Activated CD8-positive, alpha-beta memory T cell treated with anti-CD3 and anti-CD28 coated beads for 36 hours (primary cell): ENCODE data around the gene MATK. TPM values are rescaled to one million over a fixed set of nuclear protein-coding genes. Genes with fewer than 3 reads are reported as not detected.

Source experiments
- CTCF ChIA-PET: fragments of 350-600 bp; sonication (Branson Sonifier 250); formaldehyde crosslinking; loops from one replicate; lab custom pipeline; 2021; ENCODE audit warnings: antibody characterized with exemption; lab: Charles Lee
- POLR2A ChIA-PET: fragments of 350-600 bp; sonication (Branson Sonifier 250); formaldehyde crosslinking; loops from one replicate; lab custom pipeline; 2021; ENCODE audit warnings: antibody characterized with exemption; lab: Charles Lee
- total RNA-seq, 2 experiments: library from RNA; stranded (reverse); gene quantifications; one replicate each; pipeline ENCODE4 v1.2.3, GENCODE V29; 2021

Gene MATK
- total RNA-seq, 2 experiments from 2014 or later, result 36.1 to 39.3 TPM

DNA sequence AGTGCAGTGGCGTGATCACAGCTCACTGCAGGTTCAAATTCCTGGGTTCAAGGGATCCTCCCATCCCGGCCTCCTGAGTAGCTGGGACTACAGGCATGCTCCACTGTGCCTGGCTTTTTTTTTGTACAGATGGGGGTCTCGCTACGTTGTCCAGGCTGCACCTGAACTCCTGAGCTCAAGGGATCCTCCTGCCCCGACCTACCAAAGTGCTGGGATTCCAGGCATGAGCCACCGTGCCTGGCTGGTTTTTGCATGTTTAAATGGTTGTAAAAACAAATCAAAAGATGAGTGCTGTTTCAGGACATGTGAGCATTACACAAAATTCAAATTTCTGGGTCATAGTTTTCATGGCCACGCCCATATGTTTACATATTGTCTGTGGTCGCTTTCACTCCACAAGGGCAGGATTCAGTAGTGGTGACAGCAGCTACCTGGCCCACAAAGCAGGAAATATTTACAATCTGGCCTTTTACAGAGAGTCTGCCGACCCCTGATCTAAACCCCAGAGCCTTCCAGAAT is 5.3 kb downstream of the MATK start:
- POLR2A ChIA-PET, result interaction anchor here (1.0 kb wide), 1 partner anchor 18 kb away, joined by 5 read pairs; the partner anchor contains the start of gene MRPL54
- CTCF ChIA-PET, result interaction anchor here (0.9 to 2.1 kb wide), 5 partner anchors 18 to 69 kb away, joined by 3 to 6 read pairs (median 4); partner anchors contain the start of gene MRPL54

DNA sequence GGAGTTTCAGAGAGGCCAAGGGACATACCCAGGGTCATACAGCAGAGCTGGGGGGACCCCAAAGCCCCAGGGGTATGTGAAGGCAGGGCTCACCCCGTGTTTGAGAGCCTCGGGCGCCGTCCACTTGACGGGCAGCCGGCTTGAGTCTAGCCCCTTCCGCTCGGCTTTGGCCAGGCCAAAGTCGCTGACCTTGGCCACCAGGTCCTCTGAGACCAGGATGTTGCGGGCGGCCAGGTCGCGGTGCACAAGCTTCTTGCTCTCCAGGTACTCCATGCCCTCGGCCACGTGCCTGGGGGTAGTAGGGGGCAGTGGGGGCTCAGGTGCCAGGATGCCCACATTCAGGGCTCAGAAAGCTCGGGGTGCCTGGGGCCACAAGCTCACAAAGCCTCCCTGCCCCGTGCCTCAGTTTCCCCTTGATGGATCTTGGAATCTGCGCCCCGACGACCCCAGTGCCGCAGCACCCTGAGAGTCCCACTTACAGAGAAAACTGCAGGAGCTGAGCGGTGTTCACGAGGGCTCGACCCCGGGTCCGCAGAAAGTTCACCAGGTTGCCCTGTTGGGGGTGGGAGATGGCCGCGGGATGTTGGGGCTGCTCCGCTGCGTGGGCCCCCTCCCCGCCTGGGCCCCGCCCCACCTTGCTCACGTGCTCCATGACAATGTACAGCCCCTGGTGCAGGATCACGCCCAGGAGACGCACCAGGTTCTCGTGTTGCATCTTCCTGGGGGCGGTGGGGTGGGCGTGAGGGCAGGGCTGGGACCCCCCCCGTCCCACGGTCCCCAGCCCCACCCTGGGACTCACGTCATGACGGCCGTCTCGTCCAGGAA is 7.1 kb downstream of the MATK start:
- POLR2A ChIA-PET, result no interaction called here
- CTCF ChIA-PET, result interaction anchor here (0.7 kb wide), 1 partner anchor 18 kb away, joined by 3 read pairs; no protein-coding TSS in a partner anchor

DNA sequence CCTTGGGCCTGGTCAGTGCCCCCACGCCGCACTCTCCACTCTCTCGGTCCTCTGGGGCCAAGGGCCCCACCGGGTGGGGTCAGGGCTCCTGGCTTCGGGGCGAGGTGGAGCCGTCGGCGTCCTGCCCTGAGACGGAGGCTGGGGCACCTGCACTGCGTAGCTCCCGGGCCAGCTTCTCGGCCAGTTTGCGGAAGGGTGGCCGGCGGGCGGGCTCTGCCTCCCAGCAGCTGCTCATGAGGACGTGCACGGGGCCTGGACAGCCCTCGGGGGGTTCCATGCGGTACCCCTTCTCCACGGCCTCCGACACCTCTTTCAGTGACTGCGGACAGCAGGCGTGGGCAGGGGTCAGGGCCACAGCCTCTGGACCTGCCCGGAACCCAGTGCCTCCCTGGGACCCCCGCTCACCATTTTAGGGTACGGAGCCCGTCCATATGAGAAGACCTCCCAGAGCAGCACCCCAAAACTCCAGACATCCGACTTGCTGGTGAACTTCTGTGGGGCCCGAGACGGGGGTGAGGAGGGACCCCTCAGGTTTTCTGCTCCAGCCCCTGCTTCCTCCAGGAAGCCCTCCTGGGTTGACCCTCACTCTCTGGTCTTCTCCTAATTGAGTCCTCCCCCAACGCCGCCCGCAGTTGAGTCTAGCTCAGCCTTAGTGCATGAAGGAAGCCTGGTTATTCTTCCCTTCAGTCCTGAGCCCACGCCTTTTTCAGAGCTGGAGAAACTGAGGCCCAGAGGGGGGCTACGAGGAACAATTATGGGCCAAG is 7.9 kb downstream of the MATK start:
- CTCF ChIA-PET, result interaction anchor here (0.7 kb wide), 1 partner anchor 19 kb away, joined by 3 read pairs; no protein-coding TSS in a partner anchor
- POLR2A ChIA-PET, result no interaction called here

DNA sequence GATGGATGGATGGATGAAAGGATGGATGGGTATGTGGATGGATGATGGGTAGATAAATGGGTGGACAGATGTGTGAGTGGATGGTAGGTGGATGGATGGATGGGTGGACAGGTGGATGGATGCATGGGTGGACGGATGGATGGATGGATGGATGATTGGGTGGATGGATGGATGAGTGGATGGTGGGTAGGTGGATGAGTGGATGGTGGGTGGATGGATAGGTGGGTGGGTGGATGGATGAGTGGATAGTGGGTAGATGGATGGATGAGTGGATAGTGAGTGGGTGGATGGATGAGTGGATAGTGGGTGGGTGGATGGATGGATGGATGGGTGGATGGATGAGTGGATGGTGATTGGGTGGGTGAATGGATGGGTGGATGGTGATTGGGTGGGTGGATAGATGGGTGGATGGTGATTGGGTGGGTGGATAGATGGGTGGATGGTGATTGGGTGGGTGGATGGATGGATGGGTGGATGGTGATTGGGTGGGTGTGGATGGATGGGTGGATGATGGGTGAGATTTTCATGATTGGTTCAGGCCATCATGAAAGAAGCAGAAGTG is 9.6 kb downstream of the MATK start:
- CTCF ChIA-PET, result no interaction called here
- POLR2A ChIA-PET, result interaction anchor here (0.7 kb wide), 1 partner anchor 14 kb away, joined by 4 read pairs; the partner anchor contains the start of gene MRPL54

DNA sequence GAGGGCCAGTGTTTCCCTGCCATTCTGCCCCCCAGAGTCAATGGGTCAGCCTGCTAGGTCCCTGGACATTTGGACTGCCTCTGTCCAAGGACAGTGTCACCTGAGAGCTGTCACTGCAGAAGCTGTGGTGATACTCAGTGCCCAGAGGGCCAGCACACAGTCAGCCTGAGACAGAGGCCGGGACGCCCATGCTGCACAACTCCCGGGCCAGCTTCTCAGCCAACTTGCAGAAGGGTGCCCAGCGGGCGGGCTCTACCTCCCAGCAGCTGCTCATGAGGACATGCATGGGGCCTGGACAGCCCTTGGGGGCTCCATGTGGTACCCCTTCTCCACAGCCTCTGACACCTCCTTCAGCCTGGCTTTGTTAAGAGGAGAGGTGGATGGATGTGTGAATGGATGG is 10.3 kb downstream of the MATK start:
- ChIA-PET CTCF (no interaction called here), POLR2A (interaction anchor here (0.7 kb wide), 1 partner anchor 14 kb away, joined by 4 read pairs; the partner anchor contains the start of gene MRPL54)

DNA sequence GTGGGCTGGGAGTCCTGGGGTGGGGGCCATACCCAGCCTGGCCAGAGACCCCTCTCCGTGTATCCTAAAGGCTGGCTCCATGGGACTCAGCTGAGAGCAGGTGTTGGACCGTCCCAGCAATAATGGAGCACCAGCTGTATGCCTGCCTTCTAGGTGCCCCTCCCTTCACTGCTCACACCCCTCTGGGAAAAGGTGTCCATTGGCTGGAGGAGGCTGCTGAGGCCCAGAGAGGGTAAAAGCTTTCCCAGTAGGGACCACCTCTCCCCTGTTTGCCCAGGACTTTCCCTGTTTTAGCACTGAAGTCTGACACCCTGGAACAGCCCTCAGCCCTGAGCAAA is 10.8 kb downstream of the MATK start:
- ChIA-PET CTCF (no interaction called here), POLR2A (no interaction called here)

DNA sequence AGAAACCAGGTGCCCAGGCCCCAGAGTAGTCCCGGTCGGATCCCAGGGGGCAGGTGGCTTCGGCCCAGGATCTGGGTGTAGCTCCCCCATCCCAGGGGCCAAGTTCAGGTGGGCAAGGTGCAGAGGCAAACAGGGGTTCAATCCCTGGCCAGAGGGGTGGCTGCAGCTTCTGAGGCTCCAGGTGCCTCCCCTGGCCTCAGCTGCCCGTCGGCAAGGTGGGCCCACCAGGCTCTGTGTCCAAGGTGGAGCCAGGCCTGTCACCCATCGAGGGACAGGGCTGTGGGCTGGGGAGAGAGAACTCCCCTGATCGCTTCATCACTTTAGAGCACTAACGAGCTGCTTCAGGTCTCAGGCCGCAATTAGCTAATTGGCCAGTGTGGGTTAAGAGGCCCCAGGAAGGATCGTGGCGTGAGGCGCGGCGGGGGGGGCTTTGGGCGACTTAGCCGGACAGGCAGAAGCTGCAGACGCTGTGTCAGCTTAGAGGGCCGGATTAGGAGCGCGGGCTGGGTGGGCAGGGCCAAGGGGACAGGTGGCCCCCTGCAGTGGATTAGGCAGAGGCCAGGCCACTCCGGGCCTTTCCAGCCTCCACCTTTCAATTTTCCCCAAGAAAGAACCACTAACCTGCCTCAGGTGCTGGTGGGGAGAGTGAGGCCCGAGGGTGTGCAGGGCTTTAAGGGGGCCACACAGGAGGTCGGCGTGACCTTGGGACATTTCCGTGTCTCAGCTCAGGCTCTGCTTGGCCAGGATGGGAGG is 11.4 kb downstream of the MATK start:
- ChIA-PET POLR2A (no interaction called here), CTCF (no interaction called here)

DNA sequence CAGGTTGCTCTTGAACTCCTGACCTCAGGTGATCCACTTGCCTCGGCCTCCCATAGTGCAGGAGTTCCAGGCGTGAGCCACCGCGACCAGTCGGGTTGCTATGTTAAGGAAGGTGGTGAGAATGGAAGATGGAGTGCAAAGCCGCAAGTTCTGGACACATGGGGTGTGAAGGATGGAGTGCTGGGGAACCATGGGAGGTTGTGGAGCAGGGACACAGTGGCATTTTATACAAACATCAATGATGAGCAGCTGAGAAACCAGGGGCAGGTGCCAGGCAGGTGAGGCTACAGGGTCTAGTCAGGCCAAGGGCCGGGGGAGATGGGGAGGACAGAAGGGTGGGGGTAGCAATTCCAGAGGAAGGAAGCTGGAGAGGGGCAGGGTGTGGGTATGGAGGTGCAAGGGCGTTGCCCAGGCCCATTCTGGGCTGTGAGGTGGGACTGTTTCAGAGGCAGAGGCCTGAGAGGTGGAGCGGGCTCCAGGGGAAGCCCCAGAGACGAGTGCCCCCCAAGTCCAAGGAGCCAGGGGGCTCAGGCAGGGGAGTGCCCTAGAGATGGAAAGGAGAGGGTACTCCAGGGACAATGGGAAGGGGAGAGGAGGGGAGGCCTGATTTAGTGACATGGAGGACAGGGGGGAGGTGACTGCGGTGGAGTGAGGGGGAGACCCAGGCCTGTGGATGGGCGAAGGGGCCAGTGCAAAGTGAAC is 12.2 kb downstream of the MATK start:
- ChIA-PET CTCF (interaction anchor here (1.0 kb wide), 1 partner anchor 11 kb away, joined by 3 read pairs; the partner anchor contains the start of gene MRPL54), POLR2A (no interaction called here)

- CTCF ChIA-PET, result no interaction called here
Observed at GRCh38 chr19:3771906-3772455, 14.2 kb downstream of the MATK start, which contains the start of gene RAX2. Gene RAX2 (minus strand): TSS chr19:3772228. CDS start chr19:3771742, 486 bp downstream.

DNA sequence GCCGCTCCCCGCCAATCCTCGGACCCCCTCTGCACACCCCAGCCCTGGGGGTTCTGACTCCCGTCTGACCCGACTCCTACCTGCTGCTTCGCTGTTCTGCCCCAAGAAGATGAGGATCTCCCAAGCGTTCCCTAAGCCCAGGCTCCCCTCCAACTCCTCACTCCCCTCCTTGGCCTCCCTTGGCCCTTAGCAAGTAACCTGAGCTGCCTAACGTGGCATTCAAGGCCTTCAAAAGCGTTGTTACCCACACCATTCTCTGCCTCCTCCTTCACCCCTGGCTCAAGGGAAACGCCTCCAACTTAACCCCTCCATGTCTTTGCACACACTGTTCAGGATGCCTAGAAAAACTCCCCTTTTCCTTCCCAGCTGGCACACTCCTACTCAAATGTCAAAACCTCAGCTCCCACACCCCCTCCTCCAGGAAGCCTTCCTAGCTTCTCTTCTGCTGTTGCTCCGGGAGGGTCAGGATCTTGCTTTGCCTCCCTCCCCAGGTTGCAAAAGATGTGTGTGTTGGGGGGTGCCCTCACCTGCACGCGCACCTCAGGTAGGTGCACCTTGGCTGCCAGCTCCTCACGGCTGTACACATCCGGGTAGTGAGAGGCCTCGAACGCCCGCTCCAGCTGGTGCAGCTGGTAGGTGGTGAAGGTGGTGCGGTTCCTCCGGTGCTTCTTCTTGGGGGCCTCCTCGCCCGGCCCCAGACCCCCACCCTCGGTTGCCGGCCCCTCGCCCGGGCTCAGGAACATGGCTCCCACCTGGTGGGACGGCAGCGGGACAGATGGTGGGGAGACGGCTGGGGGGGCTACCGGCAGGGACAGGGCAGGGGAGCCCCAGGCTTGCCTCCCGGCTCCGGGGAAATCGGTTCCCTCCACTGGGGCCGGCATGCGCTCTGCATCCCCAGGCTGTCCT is 14.9 kb downstream of the MATK start:
- ChIA-PET POLR2A (interaction anchor here (0.6 kb wide), 1 partner anchor 214 kb away, joined by 3 read pairs; no protein-coding TSS in a partner anchor), CTCF (no interaction called here)

More at GRCh38 chr19:3771906-3772455, 14.2 kb downstream of the MATK start, which contains the start of gene RAX2:
- POLR2A ChIA-PET, result no interaction called here

DNA sequence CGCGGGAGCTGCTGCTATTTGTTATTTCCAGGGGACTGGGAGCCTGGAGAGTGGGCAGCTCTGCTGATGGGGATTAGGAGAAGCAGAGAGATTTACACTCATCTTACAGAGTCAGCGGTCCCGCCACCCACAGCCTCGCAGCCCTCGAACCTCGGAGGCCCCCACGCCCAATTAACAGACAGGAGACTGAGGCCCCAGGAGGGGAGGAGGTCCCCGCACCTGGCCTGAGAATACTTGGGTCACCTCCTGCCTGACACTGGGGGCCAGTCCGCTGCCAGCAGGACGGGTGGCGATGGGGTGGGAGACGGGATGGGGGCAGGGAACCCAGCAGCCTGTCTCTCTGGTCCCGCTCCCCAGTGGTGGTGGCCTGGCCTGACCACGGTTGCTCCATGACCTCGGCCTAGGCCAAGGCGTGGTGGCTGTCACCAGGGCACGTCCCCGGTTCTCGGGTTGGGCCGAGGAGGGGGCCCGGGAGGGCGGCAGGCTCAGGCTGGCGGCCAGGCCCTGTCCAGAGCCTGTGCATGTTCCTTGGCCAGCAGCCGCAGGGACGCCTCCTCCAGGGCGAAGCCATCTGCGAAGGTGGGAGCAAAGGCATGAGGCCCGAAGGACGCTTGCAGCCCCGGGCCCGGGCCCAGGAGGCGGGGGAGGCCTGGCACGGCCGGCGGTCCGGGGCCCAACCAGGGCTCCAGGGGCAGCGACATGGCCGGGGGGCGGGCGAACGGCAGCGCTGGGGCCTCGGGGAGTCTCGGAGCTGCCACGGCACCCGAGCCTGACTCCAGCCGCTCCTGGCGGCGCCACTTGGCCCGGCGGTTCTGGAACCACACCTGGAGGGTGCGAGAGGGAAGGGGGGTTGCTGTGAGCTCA is 15.8 kb downstream of the MATK start:
- POLR2A ChIA-PET, result interaction anchor here (0.6 kb wide), 1 partner anchor 215 kb away, joined by 3 read pairs; no protein-coding TSS in a partner anchor
- CTCF ChIA-PET, result no interaction called here

- ChIA-PET POLR2A (no interaction called here), CTCF (no interaction called here)
Observed at GRCh38 chr19:3769494-3769893, 16.7 kb downstream of the MATK start.

- POLR2A ChIA-PET, result no interaction called here
Observed at GRCh38 chr19:3768748-3769099, 17.5 kb downstream of the MATK start.

DNA sequence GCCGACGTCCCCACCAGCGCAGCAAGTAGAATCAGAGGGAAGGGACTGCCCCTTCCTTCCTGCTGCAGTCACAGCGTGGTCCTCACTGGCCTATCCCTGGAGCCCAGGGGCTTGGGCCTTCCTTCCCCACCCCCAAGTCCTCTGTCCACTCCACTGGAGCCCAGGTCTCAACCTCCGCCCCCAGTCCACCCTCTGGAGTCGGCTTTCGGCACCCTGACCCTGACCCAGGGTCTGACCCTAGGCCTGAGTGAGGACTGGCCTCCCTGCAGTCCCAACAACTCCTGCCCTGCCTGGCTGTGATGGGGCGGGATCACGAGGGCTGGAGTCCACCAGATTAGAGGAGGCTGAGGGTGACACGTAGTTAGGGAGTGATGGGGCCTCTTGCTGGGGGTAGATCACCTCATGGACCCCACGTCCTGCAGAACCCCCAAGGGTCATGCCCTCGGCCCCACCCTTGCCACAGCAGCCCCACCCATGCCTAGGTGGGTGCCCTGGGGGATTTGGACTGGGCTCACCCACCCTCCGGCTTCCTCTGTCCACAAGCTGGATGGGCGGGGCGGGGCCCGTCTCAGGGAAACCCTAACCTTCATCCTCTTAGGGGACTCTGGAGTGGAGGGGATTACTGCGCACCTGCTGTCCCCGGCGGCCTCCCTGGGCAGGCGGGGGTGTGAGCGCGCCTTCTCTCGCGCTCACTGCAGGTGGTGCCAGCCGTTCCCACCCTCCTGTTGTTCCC is 18.0 kb downstream of the MATK start:
- POLR2A ChIA-PET, result no interaction called here
- CTCF ChIA-PET, result no interaction called here

More at GRCh38 chr19:3768748-3769099, 17.5 kb downstream of the MATK start:
- CTCF ChIA-PET, result no interaction called here

- CTCF ChIA-PET, result interaction anchor here (1.0 kb wide), 1 partner anchor 55 kb away, joined by 3 read pairs; no protein-coding TSS in a partner anchor
- POLR2A ChIA-PET, result no interaction called here
Observed at GRCh38 chr19:3767050-3767449, 19.1 kb downstream of the MATK start.
